Frontal cortex (tissue), 4 donors: ENCODE measurements around the gene PTPRN2. TPM values are rescaled to one million over a fixed set of nuclear protein-coding genes. Genes with fewer than 3 reads are reported as not detected.

Experiments used
- DNase-seq, 2 donors: peaks; one replicate each; pipeline ENCODE4 v3.0.0; 2012; ENCODE audit warnings: low spot score in 2 of 2
- FAIRE-seq: peaks from 2 replicates; lab custom pipeline; 2012; peaks lifted over from hg19 to GRCh38; lab: Jason Lieb, UNC
- total RNA-seq: library from RNA; depleted of rRNA; stranded (reverse); fragments of >200 nt; gene quantifications from one replicate; pipeline ENCODE4 v1.2.3, GENCODE V29; 2014
- donor health status: control.
- donor health status: control.
- donor health status: control.

The PTPRN2 gene
- total RNA-seq, 1 donor from 2014 or later: 52.2 TPM

DNA sequence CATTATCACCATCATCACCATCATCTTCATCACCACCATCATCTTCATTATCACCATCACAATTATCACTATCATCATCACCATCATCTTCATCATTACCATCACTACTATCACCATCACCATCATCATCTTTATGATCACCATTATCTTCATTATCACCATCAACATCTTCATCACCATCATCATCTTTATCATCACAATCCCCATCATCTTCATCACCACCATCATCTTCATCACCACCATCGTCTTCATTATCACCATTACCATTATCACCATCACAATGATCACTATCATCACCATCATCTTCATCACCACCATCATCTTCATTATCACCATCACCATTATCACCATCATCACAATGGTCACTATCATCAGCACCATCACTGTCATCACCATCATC, 621.1 kb downstream of the PTPRN2 start:
- DNase-seq (no peak), FAIRE-seq (no peak)

DNA sequence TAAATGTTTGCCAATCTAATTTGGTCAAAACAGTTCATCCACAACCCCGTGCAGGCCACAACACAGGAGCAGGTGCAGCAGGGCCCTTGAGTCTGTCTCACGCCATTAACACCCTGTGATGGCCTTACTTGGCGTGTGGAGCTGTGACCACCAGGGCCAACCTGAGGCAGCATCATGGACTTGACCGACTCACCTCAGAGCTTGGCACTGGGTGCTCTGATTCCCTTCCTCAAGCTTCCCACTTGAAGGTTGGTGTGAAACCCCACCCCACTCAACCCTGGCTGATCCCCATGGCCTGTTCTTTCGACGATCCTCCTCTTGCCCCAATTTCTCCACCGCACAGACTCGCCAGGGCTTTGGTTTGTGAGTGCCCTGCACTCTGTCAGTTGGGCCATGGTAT, 623.1 kb downstream of the PTPRN2 start:
- no peak for DNase-seq
- FAIRE-seq: no peak

DNA sequence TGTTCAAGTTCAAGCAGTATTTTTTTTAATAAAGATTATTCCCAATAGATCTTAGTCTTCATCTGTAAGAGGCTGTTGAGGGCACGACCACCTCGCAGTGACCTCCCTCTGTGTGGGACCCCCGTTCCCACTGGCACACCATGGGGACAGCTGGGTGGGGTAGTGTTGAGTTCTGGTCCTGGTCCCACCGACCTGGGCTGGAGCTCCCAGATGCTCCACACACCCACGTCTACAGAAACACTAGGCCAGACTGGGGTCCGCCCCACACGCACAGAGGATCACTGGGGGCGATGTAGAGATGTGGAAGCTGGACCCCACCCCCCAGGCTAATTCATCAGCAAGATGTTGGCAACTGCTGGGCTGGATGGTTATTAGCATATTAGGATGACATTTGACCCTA, 623.6 kb downstream of the PTPRN2 start:
- no peak for DNase-seq
- no peak for FAIRE-seq

DNA sequence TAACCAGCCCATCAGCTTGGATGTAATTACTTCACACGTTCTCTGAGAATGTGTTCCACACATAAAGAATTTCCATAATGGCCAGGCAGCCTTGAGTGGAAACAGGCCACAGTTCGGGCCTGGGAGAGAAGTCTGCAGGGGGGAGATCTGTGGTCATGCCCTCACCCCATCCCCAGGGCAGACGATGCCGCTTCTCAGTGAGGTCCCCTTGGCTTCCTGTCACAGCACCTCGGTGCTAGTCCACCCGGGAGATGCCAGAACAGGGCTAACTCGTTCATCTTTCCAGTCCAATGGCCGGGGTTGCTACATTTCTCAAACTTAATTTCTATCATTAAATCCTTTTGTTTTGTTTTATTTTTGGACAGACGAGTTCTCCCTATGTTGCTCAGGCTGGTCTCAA, 624.1 kb downstream of the PTPRN2 start:
- FAIRE-seq (no peak), DNase-seq (no peak)

DNA sequence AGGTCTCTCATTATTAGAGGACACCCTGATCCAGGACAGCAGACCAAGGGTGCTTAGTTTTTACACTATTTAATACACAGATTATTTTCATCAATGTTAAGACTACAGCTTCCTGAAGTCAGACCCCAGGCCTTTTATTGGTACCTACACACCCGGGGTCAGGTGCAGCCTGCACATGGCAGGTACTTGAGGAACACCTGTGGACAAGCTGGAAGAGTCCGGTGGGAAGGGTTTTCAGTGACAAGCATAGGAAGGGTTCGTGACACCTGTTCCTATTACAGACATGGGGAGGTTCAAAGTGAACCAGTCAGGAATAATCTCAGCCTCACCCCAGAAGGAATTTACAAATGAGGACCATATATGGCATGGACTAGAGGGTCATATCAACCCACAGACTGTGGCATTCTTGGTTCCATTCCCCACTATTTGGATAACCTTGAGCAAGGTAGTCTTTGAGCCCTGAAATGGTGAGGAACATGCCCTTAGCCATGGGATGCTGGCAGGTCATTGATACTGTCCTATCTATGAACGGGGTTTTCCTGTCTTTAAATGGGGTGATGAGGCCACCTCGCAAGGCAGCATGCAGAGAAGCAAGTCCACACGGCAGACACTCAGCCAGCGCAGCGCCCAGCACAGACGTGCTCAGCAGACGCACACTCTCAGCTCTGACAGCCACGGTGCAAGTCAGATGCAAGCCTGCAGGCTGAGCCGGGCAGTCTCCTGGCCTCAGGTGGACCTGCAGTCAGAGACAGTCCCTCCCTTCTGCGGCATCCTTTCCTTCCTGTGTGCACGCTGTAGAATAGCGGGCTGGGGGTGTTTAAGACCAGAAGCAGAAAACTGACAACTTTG, 624.9 kb downstream of the PTPRN2 start:
- DNase-seq (no peak), FAIRE-seq (no peak)

DNA sequence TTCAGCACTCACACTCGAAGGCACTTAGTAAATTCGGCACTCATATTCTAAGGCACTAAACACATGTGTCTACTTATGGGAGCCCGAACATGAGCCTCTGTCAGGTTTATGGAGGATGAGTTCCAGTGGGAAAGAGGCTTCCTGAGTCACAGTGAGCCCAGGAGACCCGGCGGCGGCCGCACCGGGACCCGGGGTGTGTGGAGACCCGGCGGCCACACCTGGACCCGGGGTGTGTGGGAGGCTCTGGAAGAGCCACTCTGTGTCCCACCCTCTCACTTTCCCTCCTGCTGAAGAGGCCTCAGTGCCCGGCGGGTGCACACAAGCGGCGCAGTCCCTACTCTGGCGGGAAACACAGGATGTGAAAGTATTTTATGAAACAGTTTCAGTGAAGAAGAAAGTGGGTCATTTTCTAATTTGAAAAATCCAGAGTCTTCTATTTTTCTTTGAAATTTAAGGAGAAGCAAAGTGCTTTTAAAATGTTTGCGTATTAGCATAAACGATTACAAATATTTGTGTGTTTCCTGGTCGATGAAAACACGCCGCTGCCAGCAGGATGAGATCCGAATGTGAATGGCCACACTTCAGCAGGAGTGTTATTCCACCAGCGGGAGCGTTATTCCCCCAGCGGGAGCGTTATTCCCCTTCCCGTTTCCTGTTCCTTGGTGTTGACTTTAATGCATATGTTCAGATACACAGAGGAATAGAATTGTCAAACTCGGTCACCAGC, 625.7 kb downstream of the PTPRN2 start:
- DNase-seq (no peak), FAIRE-seq (no peak)

DNA sequence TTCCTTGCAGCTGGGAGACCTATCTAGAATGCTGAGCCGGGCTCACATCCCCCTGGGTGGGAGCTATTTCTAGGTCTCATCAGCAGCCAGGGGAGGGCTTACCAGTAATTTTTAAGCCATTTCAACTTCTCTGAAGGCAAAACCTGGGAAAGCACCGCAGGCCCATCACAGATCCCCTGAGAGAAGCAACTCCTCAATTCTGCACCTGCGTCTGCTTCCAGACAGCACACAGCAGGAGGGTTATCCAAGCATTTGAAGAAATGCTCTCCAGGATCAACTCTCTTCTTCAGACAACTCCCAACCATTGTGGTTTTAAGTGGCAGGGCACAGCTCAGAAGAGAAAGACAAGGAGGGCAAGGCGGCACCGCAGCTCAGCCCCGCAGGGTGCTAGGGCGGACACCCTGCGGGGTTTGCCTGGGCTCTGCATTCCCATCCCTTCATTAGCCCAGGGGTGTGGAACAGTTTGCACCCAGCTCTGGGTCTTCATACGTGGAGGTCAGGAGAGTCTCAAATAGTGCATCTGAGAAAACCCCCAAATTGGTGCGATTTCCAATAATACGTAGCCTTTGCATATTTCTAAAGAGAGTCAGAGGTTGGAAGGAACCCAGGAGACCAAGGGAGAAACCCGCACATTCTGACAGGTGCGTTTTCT, 632.1 kb downstream of the PTPRN2 start:
- no peak for DNase-seq
- no peak for FAIRE-seq

DNA sequence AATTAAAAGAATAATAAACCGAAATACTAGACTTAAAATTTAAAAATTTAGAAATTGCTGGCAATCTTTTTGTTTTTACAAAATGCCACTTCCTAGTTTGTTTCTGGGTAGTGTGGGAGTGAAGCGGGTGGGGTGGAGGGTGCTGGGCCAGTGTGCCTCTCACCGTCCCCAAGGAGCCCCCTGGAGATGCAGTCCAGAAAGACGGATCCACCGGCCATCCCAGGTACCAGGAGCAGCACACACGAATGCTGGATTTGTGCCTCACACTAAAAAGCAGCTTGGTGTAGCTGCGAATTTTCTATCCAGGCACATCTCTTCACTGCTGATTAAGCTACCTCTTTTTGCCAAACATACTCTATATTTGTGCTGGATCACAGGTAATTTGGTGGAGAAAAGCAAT, 632.7 kb downstream of the PTPRN2 start:
- DNase-seq: no peak
- FAIRE-seq: no peak

DNA sequence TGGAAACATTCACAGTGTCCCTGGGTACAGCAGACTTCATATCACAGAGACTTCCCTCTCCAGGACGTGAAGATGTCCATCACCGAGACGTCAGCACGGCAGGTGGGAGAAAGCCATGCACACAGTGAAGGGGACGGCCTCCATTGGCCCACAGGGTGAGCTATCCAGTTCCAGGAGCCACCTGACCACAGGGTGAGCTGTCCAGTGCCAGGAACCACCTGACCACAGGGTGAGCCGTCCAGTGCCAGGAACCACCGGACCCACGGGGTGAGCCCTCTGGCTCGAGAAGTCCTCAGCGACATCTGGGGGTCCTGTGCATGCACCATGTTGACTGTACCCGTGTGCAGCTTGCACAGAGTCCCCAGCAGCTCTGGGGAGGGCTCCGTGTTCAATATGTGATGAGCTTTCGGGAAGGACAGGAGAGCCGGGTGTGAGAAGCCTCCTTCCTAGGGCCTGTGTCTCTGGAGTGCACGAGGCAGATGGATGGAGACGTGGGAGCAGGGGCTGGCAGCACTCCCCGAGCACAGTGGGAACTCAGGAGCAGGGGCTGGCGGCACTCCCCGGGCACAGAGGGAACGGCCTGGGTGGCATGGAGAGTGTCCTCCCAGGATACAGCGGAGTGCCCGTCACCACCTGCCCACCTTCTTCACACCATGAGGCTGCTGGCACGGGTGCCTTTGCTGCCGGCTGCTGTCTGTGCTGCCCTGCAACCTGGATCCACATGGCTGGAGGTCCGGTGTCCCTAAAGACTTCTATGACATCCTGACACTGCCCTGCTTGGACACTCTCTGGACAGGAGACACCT, 634.6 kb downstream of the PTPRN2 start:
- no peak for DNase-seq

DNA sequence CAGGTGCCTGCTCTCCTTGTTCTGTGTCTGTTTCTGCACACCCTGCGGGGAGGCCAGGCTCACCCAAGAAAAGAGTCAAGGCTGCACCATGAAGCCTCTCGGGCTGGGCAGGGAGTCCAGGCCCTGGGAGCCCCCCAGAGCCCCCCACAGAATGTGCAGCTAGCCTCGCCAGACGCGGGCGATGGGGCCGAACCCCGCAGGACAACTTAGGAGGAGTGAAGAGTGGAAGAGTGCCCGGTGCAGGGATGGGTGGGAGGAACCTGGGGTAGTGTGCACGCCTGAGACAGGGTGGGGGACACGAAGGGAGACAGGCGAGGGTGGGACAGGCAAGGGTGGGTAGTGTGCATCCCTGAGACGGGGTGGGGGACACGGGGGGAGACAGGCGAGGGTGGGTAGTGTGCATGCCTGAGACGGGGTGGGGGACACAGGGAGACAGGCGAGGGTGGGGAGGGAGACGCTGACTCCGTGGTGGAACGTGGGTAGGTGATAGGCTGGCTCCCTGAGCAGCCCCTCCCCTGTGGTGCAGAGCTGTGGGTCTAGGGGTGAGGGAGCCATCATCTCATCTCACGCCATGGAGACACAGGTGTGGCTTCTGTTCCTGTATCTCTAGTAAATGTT, 635.5 kb downstream of the PTPRN2 start:
- FAIRE-seq (no peak), DNase-seq (no peak)

More for the DNA sequence above, 634.6 kb downstream of the PTPRN2 start:
- no peak for FAIRE-seq

DNA sequence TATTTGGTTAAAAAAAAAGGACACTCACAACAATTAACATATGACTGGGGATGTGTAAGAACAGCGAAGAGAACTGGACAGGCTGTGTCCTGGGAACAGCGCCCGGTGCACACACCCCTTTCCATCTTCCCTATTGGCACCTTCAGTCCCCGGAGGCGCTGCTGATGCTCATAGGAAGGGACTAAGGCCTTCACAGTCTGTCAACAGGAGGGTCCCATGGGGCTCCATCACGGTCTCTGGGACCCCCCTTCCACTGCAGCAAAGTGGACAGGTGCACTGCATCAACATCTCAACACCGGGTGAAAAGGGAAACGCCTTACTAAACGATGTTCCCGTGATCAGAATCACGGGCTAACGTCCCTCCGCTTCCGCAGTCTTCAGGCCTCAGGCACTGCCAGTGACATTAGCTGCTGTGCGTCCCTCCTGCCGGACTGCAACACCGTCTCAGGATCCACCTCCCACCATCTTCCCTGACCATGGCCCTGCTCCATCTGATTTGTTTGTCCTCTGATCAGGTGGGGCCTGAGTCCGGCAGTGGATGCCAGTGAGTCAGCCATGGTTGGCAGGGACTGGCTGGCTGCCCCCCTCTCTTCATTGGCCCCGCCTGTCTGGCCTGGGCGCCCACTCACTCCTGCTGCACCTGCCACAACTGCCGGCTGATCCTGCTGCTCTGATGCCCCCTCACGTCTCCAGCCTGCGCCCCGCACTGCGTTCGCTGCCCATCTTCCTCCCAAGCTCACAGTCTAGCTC, 636.1 kb downstream of the PTPRN2 start:
- DNase-seq (no peak), FAIRE-seq (no peak)

DNA sequence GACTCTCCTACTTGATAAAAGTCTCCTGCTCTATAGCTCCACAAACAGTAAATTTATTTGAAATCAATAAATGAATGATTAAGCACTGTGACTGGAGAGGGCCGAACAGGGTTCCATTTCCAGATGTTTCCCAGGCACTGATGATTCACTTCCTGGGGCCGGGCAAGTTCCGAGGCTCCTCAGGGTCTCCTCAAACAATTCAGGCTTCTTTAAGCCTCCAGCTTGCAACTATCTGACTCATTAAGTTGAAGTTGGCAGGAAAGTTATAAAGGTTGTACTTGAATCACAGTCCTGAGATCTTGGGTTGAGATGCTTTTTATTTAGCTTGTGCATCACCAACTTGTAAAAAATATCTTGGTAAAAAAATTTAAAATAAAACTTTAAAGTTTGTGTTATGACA, 637.9 kb downstream of the PTPRN2 start:
- no peak for FAIRE-seq
- no peak for DNase-seq

DNA sequence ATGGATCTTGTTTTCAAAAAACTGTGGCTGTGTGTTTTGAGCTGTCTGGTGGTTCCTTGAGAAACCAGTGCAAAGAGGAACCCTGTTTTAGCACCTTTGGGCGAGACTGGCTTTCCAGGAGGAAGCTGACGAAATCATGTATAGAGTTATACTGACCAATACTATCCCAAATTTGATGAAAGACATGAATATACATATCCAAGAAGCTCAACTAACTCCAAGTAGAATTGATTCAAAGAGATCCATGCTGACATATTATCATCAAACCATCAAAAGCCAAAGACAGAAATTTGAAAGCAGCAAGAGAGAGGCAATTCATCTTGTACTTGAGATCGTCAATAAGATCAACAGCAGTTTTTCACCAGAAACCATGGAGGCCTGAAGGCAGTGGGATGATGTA, 640.1 kb downstream of the PTPRN2 start:
- DNase-seq: no peak
- no peak for FAIRE-seq

DNA sequence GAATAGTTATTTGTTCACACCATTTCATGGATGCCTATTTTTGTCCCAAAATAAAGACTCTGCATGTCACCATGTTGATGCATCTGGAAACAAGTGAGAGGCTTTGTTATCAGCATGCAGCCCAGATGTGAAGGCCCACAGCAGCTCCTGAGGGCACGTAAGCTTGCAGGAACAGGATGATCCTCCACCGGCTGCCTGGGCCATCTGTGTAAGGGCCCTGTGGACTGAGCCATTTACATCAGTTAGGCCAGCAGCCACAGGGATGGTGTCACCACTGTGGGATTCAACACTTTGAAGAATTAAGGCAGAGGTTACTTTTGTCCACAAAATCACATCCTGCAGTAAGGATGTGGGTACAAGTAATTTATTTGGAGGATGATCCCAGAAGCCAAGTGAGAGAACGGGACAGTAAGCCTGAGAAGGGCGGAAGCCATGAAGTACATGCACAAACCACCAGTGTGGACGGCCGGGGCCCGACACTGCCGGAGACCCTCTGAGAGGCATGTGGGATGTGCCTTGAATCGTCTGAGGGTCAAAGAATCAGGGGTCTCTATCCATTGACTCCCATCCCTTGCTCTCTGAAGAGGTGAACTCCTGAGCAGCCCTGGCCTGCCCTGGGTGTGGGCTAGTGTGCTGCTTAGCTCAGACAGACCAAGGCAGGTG, 641.1 kb downstream of the PTPRN2 start:
- FAIRE-seq (no peak), DNase-seq (no peak)

DNA sequence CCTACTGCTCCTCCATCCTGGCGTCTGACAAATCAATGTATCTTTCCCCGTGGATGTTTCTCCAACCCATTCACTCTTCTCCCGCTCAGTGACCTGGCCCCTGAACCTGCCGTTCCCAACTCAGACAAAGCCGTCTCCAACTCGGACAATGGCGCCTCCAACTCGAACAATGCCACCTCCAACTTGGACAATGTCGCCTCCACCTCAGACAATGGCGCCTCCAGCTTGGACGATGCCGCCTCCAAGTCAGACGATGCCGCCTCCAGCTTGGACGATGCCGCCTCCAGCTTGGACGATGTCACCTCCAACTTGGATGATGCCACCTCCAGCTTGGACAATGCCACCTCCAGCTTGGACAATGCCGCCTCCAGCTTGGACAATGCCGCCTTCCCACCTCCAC, 642.2 kb downstream of the PTPRN2 start:
- FAIRE-seq (no peak), DNase-seq (no peak)

DNA sequence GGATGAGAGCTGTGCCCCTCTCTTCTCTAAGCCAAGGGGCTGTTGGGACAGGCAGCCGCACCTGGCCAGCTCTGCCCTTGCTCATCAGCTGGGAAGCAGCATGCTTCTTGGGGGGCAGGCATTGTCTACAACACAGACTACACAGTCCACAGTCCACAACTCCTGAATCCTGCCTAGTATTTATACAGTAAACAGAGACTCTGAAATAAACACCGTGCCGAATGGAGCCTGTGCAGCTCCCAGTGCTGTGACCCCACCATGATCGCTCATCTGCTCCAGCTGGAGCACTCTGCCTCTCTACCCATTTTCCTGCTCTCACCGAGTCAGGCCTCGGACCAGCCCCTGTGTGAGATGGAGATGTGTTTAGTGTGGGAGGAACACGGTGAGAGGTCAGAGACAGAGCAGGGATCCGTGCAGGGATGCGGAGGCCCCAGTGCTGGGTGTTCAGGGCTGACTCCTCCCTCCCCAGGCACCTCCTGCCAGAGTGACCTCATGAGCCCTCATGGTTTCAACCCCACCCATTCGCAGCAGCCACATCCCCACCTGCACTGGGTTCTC, 642.8 kb downstream of the PTPRN2 start:
- FAIRE-seq: no peak
- DNase-seq: no peak

DNA sequence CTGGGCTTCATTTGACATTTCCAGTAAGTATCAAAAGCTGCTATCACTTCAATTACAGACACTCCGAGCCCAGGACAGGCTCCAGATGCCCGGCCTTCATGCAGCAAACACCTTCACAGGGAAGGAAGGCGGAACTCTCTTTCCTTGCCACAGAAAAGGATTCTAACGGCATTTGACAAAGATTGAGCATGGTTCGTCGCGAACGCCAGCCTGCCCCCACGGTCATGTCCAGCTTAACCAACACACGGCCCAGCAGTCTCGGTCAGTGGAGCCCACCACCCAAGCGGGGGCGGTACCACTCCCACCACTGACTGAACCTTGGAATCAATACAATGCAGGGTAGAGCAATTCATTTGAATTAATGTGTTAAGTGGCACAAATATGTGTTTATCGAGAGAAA, 643.6 kb downstream of the PTPRN2 start:
- DNase-seq (no peak), FAIRE-seq (no peak)

DNA sequence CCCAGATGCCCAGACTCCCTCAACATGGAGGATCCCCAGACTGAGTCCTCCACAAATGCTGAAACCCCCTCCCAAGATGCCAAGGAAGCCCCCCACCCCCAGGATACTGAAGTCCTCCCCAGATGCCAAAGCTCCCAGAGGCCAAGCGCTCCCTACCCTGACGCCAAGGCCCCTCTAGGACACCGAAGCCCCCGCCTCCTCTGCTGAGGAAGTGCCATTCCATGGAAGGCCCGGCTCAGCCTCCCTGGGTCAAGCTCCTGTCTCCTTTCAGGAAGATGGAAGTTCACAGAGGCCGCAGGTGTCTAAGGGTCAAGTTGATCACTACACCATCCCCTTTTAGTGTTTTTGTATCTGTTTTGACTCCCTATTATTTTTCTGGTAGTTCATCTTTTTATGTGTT, 644.1 kb downstream of the PTPRN2 start:
- FAIRE-seq (no peak), DNase-seq (no peak)
